Central memory CD4-positive, alpha-beta T cell (primary cell): ENCODE results near the gene CCDC30.
"Not testable (repeated sequence)": the region's sequence is repeated elsewhere in the genome, so short reads cannot be mapped to it uniquely, and the experiment has no call there.

Experiments used
- DNase-seq: peaks from one replicate; pipeline ENCODE4 v3.0.0; 2022

CCDC30 gene

DNA sequence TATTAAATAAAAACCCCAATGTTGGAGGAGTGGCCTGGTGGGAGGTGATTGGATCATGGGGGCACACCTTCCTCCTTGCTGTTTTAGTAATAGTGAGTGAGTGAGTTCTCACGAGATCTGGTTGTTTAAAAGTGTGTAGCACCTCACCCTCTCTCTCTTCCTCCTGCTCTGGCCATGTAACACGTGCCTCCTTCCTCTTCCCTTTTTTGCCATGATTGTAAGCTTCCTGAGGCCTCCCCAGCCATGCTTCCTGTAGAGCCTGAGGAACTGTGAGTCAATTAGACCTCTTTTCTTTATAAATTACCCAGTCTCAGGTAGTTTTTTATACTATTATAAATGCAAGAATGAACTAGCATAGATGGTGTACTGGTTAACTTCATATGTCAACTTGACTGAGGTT, 68.0 kb downstream of the CCDC30 start:
- DNase-seq: no peak

DNA sequence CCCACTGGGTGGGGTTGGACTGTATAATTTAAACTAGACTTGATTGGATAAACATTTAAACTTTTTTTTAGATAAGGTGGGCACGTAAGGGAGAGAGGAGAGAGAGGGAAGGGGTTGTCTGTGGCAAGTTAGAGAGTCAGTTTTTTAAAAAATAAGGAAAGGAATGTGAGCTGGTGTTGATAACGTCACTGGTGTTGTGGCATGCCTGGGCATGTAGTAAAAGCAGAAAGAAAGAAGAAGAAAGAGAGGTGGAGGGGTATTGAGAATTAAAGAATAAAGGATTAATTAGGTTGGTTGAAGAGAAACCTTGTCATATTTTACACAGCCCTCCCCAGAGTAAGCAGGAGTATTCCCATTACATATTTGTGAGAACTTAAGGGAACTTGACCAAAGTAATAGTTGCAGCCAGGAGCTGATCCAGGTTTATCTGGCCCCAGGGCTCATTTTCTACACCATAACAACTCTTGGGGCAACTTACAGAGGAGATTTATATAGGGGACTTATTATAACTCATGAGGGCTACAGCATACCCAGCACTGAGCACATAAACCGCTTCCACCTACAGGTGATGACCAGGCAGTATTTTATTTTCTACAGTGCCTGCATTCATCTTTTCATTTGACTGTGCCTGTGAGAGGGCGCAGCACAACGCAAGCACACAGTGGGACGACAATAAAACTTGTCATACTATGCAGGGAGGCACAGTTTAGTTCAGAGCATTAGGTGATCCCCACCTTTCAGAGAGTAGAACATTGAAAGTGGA, 70.2 kb downstream of the CCDC30 start:
- DNase-seq: no peak

DNA sequence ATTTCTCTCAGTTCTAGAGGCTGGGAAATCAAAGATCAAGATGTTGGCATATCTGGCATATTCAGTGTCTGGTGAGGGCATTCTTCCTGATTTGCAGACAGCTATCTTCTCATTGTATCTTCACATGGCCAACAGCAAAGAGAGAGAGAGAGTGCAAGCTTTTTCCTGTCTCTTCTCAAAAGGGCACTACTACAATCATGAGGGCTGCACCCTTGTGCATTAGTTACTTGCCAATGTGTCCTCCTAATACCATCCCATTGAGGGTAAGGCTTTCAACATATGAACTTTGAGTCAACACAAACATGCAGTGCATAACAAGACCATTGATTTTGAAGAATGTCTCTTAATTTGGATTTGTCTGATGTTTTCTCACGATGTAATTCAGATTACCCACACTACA, 78.0 kb downstream of the CCDC30 start:
- DNase-seq: no peak

GRCh38 chr1:42551180-42551579, 88.1 kb downstream of the CCDC30 start:
- no peak for DNase-seq

DNA sequence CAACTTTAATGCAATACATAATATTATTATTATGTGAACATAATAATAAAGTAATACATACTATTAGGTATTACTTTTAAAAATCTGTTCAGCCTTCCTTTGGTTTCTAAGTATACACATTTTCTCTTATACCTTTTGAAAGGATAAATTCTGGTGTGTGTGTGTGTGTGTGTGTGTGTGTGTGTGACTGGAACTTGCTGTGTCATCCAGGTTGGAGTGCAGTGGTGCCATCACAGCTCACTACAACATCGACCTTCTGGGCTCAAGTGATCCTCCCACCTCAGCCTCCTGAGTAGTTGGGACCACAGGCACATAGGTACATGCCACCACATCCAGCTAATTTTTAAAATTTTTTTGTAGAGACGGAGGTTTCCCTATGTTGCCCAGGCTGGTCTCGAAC, 88.5 kb downstream of the CCDC30 start:
- no peak for DNase-seq

DNA sequence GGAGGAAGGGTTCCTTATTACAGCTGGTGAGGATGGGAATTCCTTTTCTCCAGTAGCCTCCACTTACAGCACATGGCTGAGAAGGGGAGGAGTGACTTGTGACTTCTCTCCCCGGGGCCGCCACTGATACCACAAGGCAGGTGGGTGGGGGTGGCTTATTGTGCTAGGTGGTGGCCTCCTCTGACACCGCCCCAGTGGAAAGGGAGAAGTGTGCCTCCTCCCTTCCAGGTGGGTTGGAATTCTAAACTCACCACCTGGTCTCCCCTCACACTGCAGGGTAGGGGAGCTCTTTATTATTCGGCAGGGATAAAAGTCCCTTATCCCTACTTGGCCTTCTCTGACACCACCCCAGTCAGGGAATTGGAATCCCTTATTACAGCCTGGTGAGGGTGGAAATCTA, 89.5 kb downstream of the CCDC30 start:
- no peak for DNase-seq

- no peak for DNase-seq
These were observed 94.3 kb downstream of the CCDC30 start for GRCh38 chr1:42557230-42557851.

- DNase-seq: no peak
These were observed 104.0 kb downstream of the CCDC30 start for GRCh38 chr1:42567038-42567437.

- DNase-seq: no peak
These were observed 113.8 kb downstream of the CCDC30 start for GRCh38 chr1:42576935-42577334.

- DNase-seq: no peak
These were observed 122.9 kb downstream of the CCDC30 start for GRCh38 chr1:42586016-42586415.

- DNase-seq: no peak
These were observed 124.7 kb downstream of the CCDC30 start for GRCh38 chr1:42587753-42588152.

GRCh38 chr1:42592811-42593210, 129.7 kb downstream of the CCDC30 start:
- DNase-seq: no peak

GRCh38 chr1:42593486-42594100, 130.5 kb downstream of the CCDC30 start:
- no peak for DNase-seq

DNA sequence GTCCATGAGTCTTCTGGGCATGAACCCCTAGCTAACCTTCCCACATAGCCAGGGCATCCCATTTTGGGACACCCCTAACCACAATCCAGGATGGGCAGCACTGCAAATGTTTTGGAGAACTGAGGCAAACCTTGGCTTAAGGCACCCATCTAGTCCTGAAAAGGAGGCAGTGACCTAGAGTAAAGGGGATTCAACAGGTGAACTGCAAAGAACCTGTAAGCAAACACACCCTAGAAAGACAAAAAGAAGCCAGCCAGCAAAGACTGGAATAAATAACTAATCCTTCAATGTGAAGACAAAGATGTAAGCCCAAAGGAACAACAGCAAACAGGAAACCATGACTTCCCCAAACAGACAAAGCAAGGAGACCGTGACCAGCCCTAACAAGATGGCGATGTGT, 138.4 kb downstream of the CCDC30 start:
- DNase-seq: no peak

DNA sequence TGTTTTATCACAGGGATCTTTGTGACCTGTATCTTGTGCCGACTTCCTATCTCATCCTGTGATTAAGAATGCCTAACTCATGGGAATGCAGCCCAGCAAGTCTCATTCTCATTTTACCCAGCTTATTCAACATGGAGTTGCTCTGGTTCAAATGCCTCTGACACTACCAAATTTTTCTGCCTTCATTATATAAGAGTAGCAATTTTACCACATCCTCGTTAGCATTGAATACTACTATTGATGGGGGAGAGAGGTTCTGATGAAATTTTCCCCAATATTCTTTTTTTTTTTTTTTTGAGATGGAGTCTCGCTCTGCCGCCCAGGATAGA, 150.7 kb downstream of the CCDC30 start:
- no peak for DNase-seq

- no peak for DNase-seq
These were observed 155.8 kb downstream of the CCDC30 start for GRCh38 chr1:42618866-42619265.

- DNase-seq: no peak
These were observed 157.2 kb downstream of the CCDC30 start for GRCh38 chr1:42620307-42620706.

- not testable (repeated sequence) for DNase-seq
These were observed 158.1 kb downstream of the CCDC30 start for GRCh38 chr1:42621180-42621579.

DNA sequence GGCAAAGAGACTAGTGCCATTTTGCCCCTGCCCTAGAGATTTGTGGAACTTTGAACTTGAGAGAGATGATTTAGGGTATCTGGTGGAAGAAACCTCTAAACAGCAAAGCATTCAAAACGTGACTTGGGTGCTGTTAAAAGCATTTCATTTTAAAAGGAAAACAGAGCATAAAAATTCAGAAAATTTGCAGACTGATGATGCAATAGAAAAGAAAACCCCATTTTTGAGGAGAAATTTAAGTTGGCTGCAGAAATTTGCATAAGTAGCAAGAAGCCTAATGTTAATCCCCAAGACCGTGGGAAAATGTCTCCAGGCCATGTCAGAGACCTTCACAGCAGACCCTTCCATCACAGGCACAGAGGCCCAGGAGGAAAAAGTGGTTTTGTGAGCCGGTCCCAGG, 164.1 kb downstream of the CCDC30 start:
- DNase-seq: not testable (repeated sequence)

- no peak for DNase-seq
These were observed 176.0 kb downstream of the CCDC30 start for GRCh38 chr1:42639116-42639515.

DNA sequence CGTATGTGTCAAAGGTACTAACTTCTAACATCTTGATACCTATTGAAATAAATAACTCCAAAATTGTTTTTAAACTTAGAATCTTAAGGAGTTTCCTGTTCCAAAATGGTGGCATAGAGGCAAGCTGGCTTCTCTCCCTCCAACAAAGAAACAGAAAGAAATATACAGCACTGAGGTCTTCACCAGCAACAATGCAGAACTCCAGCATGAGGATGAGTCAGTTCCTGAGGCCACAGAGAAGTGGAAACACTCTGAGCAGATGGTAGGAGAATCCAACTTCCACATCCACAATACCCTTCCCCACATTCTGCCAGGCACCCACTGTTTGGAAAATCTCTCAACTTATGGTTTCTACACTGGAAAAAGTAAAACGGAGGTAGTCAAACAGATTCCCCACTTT, 183.0 kb downstream of the CCDC30 start:
- no peak for DNase-seq

DNA sequence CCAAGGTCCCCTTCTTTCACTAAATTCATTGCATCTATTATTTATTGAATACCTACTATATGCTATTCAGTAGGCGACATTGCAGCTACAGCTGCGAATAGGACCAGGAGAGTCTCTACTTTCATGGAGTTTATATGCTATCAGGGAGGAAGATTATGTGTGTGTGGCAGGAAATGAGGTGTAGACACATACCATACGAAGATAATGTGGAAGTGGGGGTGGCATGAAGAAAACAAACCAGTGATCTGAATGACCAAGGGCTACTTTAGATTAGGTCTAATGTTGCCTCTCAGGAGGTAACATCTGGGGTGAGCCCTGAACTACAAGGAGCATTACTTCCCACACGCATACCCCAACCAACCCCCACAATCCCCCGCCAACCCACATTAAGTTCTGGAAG, 194.1 kb downstream of the CCDC30 start:
- no peak for DNase-seq

- peak; percentile 91 for DNase-seq
These were observed 195.1 kb downstream of the CCDC30 start, which contains the start of gene PPIH for GRCh38 chr1:42657981-42658876. PPIH (plus strand) TSS chr1:42658423; CDS start chr1:42658447, 24 bp downstream.
